ENCODE data around the gene TMEM41A. TPM values are rescaled to one million over a fixed set of nuclear protein-coding genes. Genes with fewer than 3 reads are reported as not detected.
A peak's percentile ranks its signal among the peaks of the same experiment; 100 is the strongest.

TMEM41A gene
- total RNA-seq, 1 donor from 2014 or later = 14.5 TPM

DNA sequence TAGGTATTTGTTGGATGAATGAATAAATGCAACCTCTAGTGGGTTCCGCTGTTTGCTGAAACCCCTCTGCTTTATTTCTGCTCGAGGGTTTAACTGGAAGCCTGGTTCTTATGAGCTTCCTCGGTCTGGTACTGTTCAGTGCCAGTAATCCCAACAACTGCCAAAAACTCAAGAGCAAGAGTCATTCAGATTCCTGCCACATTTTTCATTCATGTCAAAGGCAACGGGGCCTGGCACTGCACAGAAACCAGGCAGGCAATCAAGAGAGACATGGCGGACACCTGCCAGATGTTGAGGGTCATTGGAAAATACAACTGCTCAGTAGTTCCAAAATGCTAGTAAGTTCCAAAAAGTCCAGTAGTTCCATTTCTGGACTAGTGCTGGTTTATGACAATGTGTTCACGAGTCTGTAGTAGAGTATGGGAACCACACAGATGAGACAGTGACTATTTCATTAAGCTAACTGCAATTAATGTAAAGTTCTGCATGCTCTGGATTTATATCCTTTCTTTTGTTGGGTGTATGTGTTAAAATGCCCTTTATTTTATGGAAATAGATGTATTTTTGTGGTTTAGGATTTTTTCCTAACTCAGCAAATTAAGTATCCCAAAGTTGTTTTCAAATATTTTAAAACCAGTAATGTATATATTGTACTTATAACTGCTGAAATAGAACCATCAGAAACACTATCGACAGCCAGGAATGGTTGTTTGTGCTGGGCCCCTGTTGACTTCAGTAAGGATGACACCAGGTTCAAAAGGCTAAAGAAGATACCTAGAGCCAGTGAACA, 22.7 kb upstream of the TMEM41A start:
- TF ChIP-seq, protein P1, sequence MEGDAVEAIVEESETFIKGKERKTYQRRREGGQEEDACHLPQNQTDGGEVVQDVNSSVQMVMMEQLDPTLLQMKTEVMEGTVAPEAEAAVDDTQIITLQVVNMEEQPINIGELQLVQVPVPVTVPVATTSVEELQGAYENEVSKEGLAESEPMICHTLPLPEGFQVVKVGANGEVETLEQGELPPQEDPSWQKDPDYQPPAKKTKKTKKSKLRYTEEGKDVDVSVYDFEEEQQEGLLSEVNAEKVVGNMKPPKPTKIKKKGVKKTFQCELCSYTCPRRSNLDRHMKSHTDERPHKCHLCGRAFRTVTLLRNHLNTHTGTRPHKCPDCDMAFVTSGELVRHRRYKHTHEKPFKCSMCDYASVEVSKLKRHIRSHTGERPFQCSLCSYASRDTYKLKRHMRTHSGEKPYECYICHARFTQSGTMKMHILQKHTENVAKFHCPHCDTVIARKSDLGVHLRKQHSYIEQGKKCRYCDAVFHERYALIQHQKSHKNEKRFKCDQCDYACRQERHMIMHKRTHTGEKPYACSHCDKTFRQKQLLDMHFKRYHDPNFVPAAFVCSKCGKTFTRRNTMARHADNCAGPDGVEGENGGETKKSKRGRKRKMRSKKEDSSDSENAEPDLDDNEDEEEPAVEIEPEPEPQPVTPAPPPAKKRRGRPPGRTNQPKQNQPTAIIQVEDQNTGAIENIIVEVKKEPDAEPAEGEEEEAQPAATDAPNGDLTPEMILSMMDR (IDR thresholded peaks at IDR 0.05; ENCODE audit: insufficient read depth, low read length, severe bottlenecking) = no peak
- no peak for DNase-seq (ENCODE audit: low read depth)
- Histone ChIP-seq H3K4me3 (ENCODE audit: low read depth, low read length) (no peak overlapping the region), H3K36me3 (ENCODE audit: control insufficient read depth, insufficient read depth, low read length) (no peaks in the 10 kb centered on the region), H3K27me3 (ENCODE audit: control insufficient read depth, insufficient read depth, low read length) (peaks cover 2% of the 10 kb centered on the region)
- FAIRE-seq = no peak

DNA sequence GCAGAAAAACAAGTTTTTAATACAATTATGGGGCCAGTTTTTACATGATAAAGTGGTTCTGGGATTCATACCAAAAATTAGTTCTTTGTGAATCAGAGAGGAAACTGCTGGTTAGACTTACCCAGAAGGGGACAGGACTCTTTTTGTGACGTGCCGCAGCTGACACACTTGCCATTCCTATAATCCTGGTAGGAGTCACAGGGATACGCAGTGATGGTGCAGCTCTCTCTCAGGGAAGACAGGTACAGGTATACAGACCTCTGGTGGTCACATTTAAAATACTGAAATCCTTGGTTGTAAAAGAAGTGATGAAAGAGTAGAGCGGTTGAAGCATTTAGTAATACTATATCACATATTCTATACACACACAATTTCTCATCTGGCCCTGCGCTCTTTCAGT, 20.2 kb upstream of the TMEM41A start:
- TF ChIP-seq, protein P1 (IDR thresholded peaks at IDR 0.05; ENCODE audit: insufficient read depth, low read length, severe bottlenecking) = peak; percentile 28
- FAIRE-seq (no peak), DNase-seq (ENCODE audit: low read depth) (peak; percentile 69)
- Histone ChIP-seq H3K27me3 (ENCODE audit: control insufficient read depth, insufficient read depth, low read length) (peaks cover 2% of the 10 kb centered on the region), H3K4me3 (ENCODE audit: low read depth, low read length) (no peak overlapping the region), H3K36me3 (ENCODE audit: control insufficient read depth, insufficient read depth, low read length) (no peaks in the 10 kb centered on the region)

DNA sequence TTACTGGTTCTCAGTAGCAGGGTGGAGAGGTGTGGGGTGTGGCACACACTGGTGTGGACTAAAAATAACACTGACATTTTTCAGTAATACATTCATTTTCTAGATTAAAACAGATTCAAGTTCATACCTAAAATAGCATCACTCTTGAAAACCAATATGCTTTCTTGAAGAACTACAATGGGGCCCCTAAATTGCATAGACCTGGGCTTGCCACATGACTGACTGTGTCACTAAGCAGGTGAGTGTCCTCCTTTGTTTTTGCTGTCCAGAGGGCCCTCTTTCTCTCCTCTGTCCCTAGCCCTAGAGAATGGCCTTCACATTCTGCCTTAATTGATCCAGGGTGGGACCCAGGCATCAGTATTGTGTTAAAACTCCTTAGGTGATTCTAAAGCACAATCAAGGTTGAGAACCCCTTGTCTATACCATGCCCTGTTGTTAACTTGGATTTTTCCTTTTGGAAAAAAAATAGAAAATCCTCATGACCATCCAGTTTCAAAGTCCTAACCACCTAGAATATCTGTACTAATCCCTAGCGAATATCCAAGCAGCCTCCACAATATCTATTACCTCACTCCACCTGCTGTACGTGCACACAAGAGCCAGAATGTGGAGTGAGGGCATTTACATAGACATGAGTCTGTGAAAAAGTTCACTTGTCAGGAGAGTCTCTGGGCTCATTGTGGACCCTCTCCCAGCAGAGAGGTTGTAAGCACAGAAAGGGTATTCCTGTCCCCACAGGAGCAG, 18.7 kb upstream of the TMEM41A start:
- DNase-seq (ENCODE audit: low read depth) = no peak
- no peak for FAIRE-seq
- Histone ChIP-seq H3K4me3 (ENCODE audit: low read depth, low read length) (no peak overlapping the region), H3K36me3 (ENCODE audit: control insufficient read depth, insufficient read depth, low read length) (no peaks in the 10 kb centered on the region), H3K27me3 (ENCODE audit: control insufficient read depth, insufficient read depth, low read length) (peaks cover 2% of the 10 kb centered on the region)
- TF ChIP-seq, protein P1 (IDR thresholded peaks at IDR 0.05; ENCODE audit: insufficient read depth, low read length, severe bottlenecking) = no peak

DNA sequence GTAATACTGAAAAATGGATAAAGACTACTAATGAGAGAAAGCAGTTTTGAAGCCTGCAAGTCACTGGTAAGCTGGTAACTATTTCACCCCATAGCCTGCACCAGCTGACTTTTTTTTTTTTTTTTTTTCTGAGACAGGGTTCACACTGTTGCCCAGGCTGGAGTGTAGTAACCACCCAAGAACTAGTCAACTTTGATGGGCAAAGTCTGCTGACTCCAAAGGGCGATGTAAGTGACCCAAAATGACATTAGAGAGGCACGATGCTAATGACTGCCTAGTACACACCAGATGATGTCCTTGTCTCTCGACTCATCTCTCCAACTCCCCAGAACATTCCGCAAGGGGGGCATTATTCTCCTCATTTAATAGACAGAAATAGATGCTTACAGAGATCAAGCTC, 12.9 kb upstream of the TMEM41A start:
- DNase-seq (ENCODE audit: low read depth) (no peak), FAIRE-seq (no peak)
- TF ChIP-seq, protein P1 (IDR thresholded peaks at IDR 0.05; ENCODE audit: insufficient read depth, low read length, severe bottlenecking) = no peak
- no peaks in the 10 kb centered on the region for H3K36me3 ChIP-seq (ENCODE audit: control insufficient read depth, insufficient read depth, low read length)
- H3K27me3 ChIP-seq (ENCODE audit: control insufficient read depth, insufficient read depth, low read length) = no peaks in the 10 kb centered on the region
- H3K4me3 ChIP-seq (ENCODE audit: low read depth, low read length) = no peak overlapping the region

DNA sequence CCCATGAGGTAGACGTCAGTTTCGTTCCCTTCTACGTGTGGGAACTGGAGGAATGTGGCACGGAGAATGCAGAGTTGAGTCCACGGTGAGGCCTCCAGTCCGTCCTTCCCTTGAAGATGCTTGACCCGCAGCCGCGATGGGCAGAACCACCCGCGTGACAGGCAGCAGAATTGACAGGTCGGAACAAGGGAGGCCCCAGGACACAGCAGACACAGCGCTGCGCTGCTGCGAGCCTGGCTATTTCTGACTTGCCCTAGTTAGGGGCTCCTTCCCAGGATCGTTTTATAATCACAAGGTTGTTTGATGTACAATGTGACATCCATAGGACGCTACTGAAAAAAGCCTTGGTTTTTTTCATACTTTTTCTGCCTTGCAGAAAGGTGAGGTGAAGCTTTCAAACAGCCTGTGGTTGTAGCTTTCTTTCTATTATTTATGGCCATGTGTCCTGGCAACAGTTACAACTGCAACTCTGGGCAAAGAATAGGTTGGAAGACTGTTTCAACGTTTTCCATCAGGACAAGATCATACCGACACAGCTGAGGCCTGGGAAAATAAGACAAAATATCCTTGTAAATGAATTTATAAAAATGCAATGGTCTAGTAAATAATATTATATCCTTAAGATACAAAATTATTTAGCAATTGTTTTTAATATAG, 9.6 kb upstream of the TMEM41A start:
- Histone ChIP-seq H3K27me3 (ENCODE audit: control insufficient read depth, insufficient read depth, low read length) (no peaks in the 10 kb centered on the region), H3K36me3 (ENCODE audit: control insufficient read depth, insufficient read depth, low read length) (no peaks in the 10 kb centered on the region), H3K4me3 (ENCODE audit: low read depth, low read length) (no peak overlapping the region)
- TF ChIP-seq, protein P1 (IDR thresholded peaks at IDR 0.05; ENCODE audit: insufficient read depth, low read length, severe bottlenecking) = no peak
- no peak for DNase-seq (ENCODE audit: low read depth)
- FAIRE-seq = no peak

All from bronchial epithelial cell (primary cell).